ENCODE measurements around the gene TEX264. TPM values are rescaled to one million over a fixed set of nuclear protein-coding genes. Genes with fewer than 3 reads are reported as not detected.
"Not testable (repeated sequence)": the region's sequence is repeated elsewhere in the genome, so short reads cannot be mapped to it uniquely, and the experiment has no call there.

Gene TEX264
- total RNA-seq, 2 donors from 2014 or later, result 67.6 to 68.0 TPM

- ATAC-seq (no peak), DNase-seq (no peak)
- intact Hi-C loops (cut with DNase I, micrococcal nuclease), result no loop called here
These were observed 51.3 kb downstream of the TEX264 start for GRCh38 chr3:51722362-51722761.

GRCh38 chr3:51727500-51727899 is 56.4 kb downstream of the TEX264 start:
- intact Hi-C loops (cut with DNase I, micrococcal nuclease), result no loop called here
- ATAC-seq, result no peak
- no peak for DNase-seq

GRCh38 chr3:51729042-51729633 is 58.1 kb downstream of the TEX264 start:
- intact Hi-C loops (cut with DNase I, micrococcal nuclease), result no loop called here
- ATAC-seq (no peak), DNase-seq (no peak)

- ATAC-seq (no peak), DNase-seq (no peak)
- intact Hi-C loops (cut with DNase I, micrococcal nuclease), result no loop called here
These were observed 63.0 kb downstream of the TEX264 start for GRCh38 chr3:51733859-51734571.

GRCh38 chr3:51734572-51734907 is 63.5 kb downstream of the TEX264 start:
- ATAC-seq (no peak), DNase-seq (no peak)
- intact Hi-C loops (cut with DNase I, micrococcal nuclease), result no loop called here

- intact Hi-C loops (cut with DNase I, micrococcal nuclease), result no loop called here
- ATAC-seq, result no peak
- DNase-seq, result no peak
These were observed 64.0 kb downstream of the TEX264 start for GRCh38 chr3:51735039-51735438.

GRCh38 chr3:51735950-51736349 is 64.9 kb downstream of the TEX264 start:
- no peak for ATAC-seq
- DNase-seq, result no peak
- intact Hi-C loops (cut with DNase I, micrococcal nuclease), result no loop called here

- intact Hi-C loops (cut with DNase I, micrococcal nuclease), result no loop called here
- ATAC-seq, result no peak
- DNase-seq, result no peak
These were observed 68.1 kb downstream of the TEX264 start for GRCh38 chr3:51739110-51739509.

- DNase-seq; intact Hi-C loops (cut with DNase I, micrococcal nuclease); ATAC-seq: not testable (repeated sequence)
These were observed 71.3 kb downstream of the TEX264 start for GRCh38 chr3:51742320-51742719.

- intact Hi-C loops (cut with DNase I, micrococcal nuclease); ATAC-seq; DNase-seq: not testable (repeated sequence)
These were observed 71.9 kb downstream of the TEX264 start for GRCh38 chr3:51742978-51743377.

- ATAC-seq (no peak), DNase-seq (no peak)
- intact Hi-C loops (cut with DNase I, micrococcal nuclease), result no loop called here
These were observed 76.8 kb downstream of the TEX264 start for GRCh38 chr3:51747840-51748239.

- ATAC-seq (no peak), DNase-seq (no peak)
- intact Hi-C loops (cut with DNase I, micrococcal nuclease), result no loop called here
These were observed 77.3 kb downstream of the TEX264 start for GRCh38 chr3:51748327-51748726.

GRCh38 chr3:51750878-51751277 is 79.8 kb downstream of the TEX264 start:
- intact Hi-C loops (cut with DNase I, micrococcal nuclease), result no loop called here
- DNase-seq, result no peak
- no peak for ATAC-seq

- ATAC-seq (no peak), DNase-seq (no peak)
- intact Hi-C loops (cut with DNase I, micrococcal nuclease), result no loop called here
These were observed 80.2 kb downstream of the TEX264 start for GRCh38 chr3:51751287-51751686.

Other genes with a start within 250 kb of the TEX264 start
- gene DCAF1, start 171.2 kb upstream of the TEX264 start, total RNA-seq, result 10 to 100 TPM; 16.0 to 22.6 TPM
- gene RAD54L2, start 132.5 kb upstream of the TEX264 start, total RNA-seq, result 10 to 100 TPM; 13.9 to 16.9 TPM
- gene GRM2, start 35.8 kb downstream of the TEX264 start, total RNA-seq, result not detected
- gene IQCF6, start 108.0 kb downstream of the TEX264 start, total RNA-seq, result not detected
- gene IQCF2, start 190.4 kb downstream of the TEX264 start, total RNA-seq, result not detected
- gene IQCF5, start 204.3 kb downstream of the TEX264 start, total RNA-seq, result not detected
- gene IQCF1, start 232.1 kb downstream of the TEX264 start, total RNA-seq, result not detected